K562 (cell line): ENCODE data around the gene VEGFB. TPM values are rescaled to one million over a fixed set of nuclear protein-coding genes. Genes with fewer than 3 reads are reported as not detected.

Source experiments
- ATAC-seq: fragments of 200-7000 bp; cut with Tn5 transposase; 3 replicates; pipeline ENCODE4 v1.9.1; 2020; ENCODE audit warnings: moderate library complexity
- BruUV-seq: library from RNA; stranded (reverse); fragments of 400-500 nt; replicated peaks from 2 replicates; lab custom pipeline; 2021; lab: Mats Ljungman, UMichigan
- CTCF ChIA-PET: fragments of 300-600 bp; formaldehyde crosslinking; extraction: SDS; loops from one replicate; lab custom pipeline; 2021; ENCODE audit warnings: low intra/inter-chr PET ratio; lab: Yijun Ruan, JAX
- POLR2A ChIA-PET: fragments of 300-600, 350-650 bp; sonication (Branson Sonifier 250); formaldehyde crosslinking; extraction: SDS; loops from one replicate; lab custom pipeline; 2021; ENCODE audit warnings: antibody characterized with exemption, inconsistent platforms; lab: Yijun Ruan, JAX
- DNase-seq, 4 experiments: peaks; one replicate each; pipeline versions ENCODE4 v3.0.0 to v3.0.0-alpha.2; 2011 to 2018; ENCODE audit warnings: low spot score in 3 of 4, mixed read lengths in 3 of 4; ENCODE audit errors: extremely low read depth in 1 of 4
- FAIRE-seq: peaks from 2 replicates; lab custom pipeline; 2011; peaks lifted over from hg19 to GRCh38; lab: Jason Lieb, UNC
- H2AFZ ChIP-seq: 2 replicates; pipeline ENCODE4 v1.6.0; 2011; ENCODE audit warnings: low read depth, low read length, control low read depth, inconsistent platforms
- H3K27ac ChIP-seq: fragments of 200-600 bp; 3 replicates; pipeline ENCODE4 v1.8.0; 2011; ENCODE audit warnings: low read depth, mild to moderate bottlenecking, control low read depth, inconsistent platforms, low read length, moderate library complexity, mixed read lengths; ENCODE audit errors: extremely low read depth
- H3K27me3 ChIP-seq, 2 experiments: fragments of 300-600 bp in 1 of 2; 2 replicates in 1 of 2; 3 replicates in 1 of 2; pipeline versions ENCODE4 v1.6.0 to v1.8.0; 2011; ENCODE audit warnings: inconsistent platforms in 2 of 2, low read length in 2 of 2, mild to moderate bottlenecking in 1 of 2, mixed read lengths in 1 of 2, moderate library complexity in 1 of 2; ENCODE audit not compliant: control insufficient read depth in 2 of 2, insufficient read depth in 2 of 2
- H3K36me3 ChIP-seq: fragments of 300-600 bp; 3 replicates; pipeline ENCODE4 v1.8.0; 2011; ENCODE audit warnings: mild to moderate bottlenecking, low read length, inconsistent platforms; ENCODE audit not compliant: control insufficient read depth, insufficient read depth
- H3K4me1 ChIP-seq, 2 experiments: fragments of 200-600 bp in 1 of 2; replicated peaks in 1 of 2; 2 replicates in 1 of 2; 3 replicates in 1 of 2; pipeline versions ENCODE4 v1.5.1 to v1.8.0; 2011; ENCODE audit warnings: inconsistent platforms in 2 of 2, low read length in 2 of 2, mild to moderate bottlenecking in 1 of 2, mixed read lengths in 1 of 2, moderate library complexity in 1 of 2; ENCODE audit not compliant: control insufficient read depth in 2 of 2, insufficient read depth in 2 of 2
- H3K4me2 ChIP-seq: 2 replicates; pipeline ENCODE4 v1.6.1; 2011; ENCODE audit warnings: low read length, control low read depth, inconsistent platforms, mixed read lengths; ENCODE audit not compliant: insufficient read depth
- H3K4me3 ChIP-seq: fragments of 200-600 bp; sonication (generic), shearing (Covaris generic); 2 replicates; pipeline ENCODE4 v1.5.1; 2016; ENCODE audit warnings: control low read depth, inconsistent platforms
- H3K79me2 ChIP-seq: fragments of 200-600 bp; 3 replicates; pipeline ENCODE4 v1.8.0; 2011; ENCODE audit warnings: low read length, inconsistent platforms; ENCODE audit not compliant: control insufficient read depth, insufficient read depth
- H3K9ac ChIP-seq, 2 experiments: 2 replicates each; pipeline versions ENCODE4 v1.6.0 to v1.6.1; 2011; ENCODE audit warnings: low read depth in 2 of 2, low read length in 2 of 2, control low read depth in 1 of 2, inconsistent platforms in 1 of 2, mild to moderate bottlenecking in 1 of 2, mixed read lengths in 1 of 2; ENCODE audit not compliant: insufficient read depth in 1 of 2
- H3K9me1 ChIP-seq: one replicate; pipeline ENCODE4 v1.6.0; 2011; ENCODE audit warnings: inconsistent platforms, mild to moderate bottlenecking, low read length, moderate library complexity; ENCODE audit not compliant: control insufficient read depth, insufficient read depth
- H3K9me3 ChIP-seq: replicated peaks from 2 replicates; pipeline ENCODE4 v1.5.1; 2011; ENCODE audit warnings: low read depth, low read length, inconsistent platforms; ENCODE audit not compliant: control insufficient read depth, insufficient read depth
- H4K20me1 ChIP-seq: replicated peaks from 2 replicates; pipeline ENCODE4 v1.6.1; 2011; ENCODE audit warnings: low read length, inconsistent platforms, mixed read lengths; ENCODE audit not compliant: control insufficient read depth, insufficient read depth
- E2F6 ChIP-seq, 2 experiments: IDR thresholded peaks; 2 replicates each; pipeline ENCODE4 v1.6.1; 2011; ENCODE audit warnings: borderline replicate concordance in 1 of 2, control low read depth in 1 of 2, low read depth in 1 of 2, low read length in 1 of 2, mild to moderate bottlenecking in 1 of 2, mixed read lengths in 1 of 2, moderate library complexity in 1 of 2; ENCODE audit not compliant: insufficient read depth in 1 of 2, insufficient read length in 1 of 2, poor library complexity in 1 of 2, severe bottlenecking in 1 of 2; ENCODE audit errors: extremely low read depth in 1 of 2
- FOXJ3 ChIP-seq: sonication (generic); formaldehyde crosslinking; IDR thresholded peaks from 2 replicates; pipeline ENCODE4 v1.4.0; 2020; ENCODE audit warnings: mild to moderate bottlenecking, missing genetic modification reagents
- HMGN3 ChIP-seq: IDR thresholded peaks from 2 replicates; pipeline ENCODE4 v1.6.1; 2011; ENCODE audit warnings: borderline replicate concordance, low read depth, mild to moderate bottlenecking, mixed read lengths, low read length; ENCODE audit not compliant: insufficient read length; ENCODE audit errors: extremely low read depth
- HNRNPL ChIP-seq: fragments of 200-400 bp; formaldehyde crosslinking; IDR thresholded peaks from 2 replicates; pipeline ENCODE4 v1.6.1; 2017; ENCODE audit warnings: low read depth, mild to moderate bottlenecking, low read length
- POLR2G ChIP-seq: fragments of 200-400 bp; formaldehyde crosslinking; IDR thresholded peaks from 2 replicates; pipeline ENCODE4 v1.6.1; 2017; ENCODE audit warnings: low read depth, mild to moderate bottlenecking, antibody characterized with exemption, low read length, moderate library complexity
- STAT5A ChIP-seq: IDR thresholded peaks from 2 replicates; pipeline ENCODE4 v1.6.1; 2012; ENCODE audit warnings: low read length, inconsistent platforms, borderline replicate concordance
- TBP ChIP-seq: optimal IDR thresholded peaks from 2 replicates; pipeline ENCODE3; 2011; ENCODE audit warnings: low read depth, low read length, improper control_type of control experiment
- ZSCAN29 ChIP-seq: fragments of 450-650 bp; IDR thresholded peaks from 2 replicates; pipeline ENCODE4 v1.6.1; 2017
- WGBS: fragments of 100-300 bp; shearing (Covaris generic); methylation state at CpG from one replicate; pipeline ENCODE4 v1.1.6; 2016; ENCODE audit warnings: low coverage, mixed read lengths; ENCODE audit not compliant: insufficient coverage; ENCODE audit errors: missing lambda C conversion rate; 5-methylcytosine and 5-hydroxymethylcytosine counted together
- in situ Hi-C: fragments of 300-500 bp; cut with MboI; formaldehyde crosslinking; loops from 4 replicates; pipeline ENCODE4 v1.15.0; 2018; ENCODE audit warnings: inconsistent platforms, mixed read lengths
- intact Hi-C: fragments of 100-400 bp; cut with micrococcal nuclease; formaldehyde crosslinking; loops from 2 replicates; pipeline ENCODE4 v1.14.2; 2022
- polyA plus RNA-seq, 8 experiments: library from polyadenylated mRNA; depleted of rRNA in 4 of 8; stranded (reverse) in 5 of 8; unstranded in 3 of 8; fragments of >200 nt; fragmentation: Nextera tagmentation in 2 of 8; fragmentation: Illumina TruSeq in 1 of 8; extraction: Ambion mirVana in 2 of 8; extraction: Trizol in 1 of 8; gene quantifications; 2 replicates each; pipeline versions ENCODE4 v1.2.1 to v1.2.3, GENCODE V29; 2011 to 2014; ENCODE audit warnings: inconsistent platforms in 1 of 8, missing spikeins in 1 of 8
- total RNA-seq, 7 experiments: library from RNA; depleted of rRNA in 6 of 7; stranded (reverse); fragments of >200 nt in 6 of 7; fragmentation: Illumina TruSeq in 2 of 7; extraction: Trizol in 2 of 7; gene quantifications; 2 replicates each; pipeline versions ENCODE4 v1.2.1 to v1.2.3, GENCODE V29; 2011 to 2021; ENCODE audit warnings: low replicate concordance in 1 of 7
- TF ChIP-seq, protein P1 (sequence below): sonication (generic); formaldehyde crosslinking; IDR thresholded peaks from 2 replicates; pipeline ENCODE4 v1.8.0; 2023; ENCODE audit warnings: missing genetic modification reagents, mild to moderate bottlenecking, borderline replicate concordance
- TF ChIP-seq, protein P2 (sequence below), 2 experiments: IDR thresholded peaks; 2 replicates each; pipeline ENCODE4 v1.6.1; 2012; ENCODE audit warnings: improper control_type of control experiment in 2 of 2, low read depth in 2 of 2, low read length in 2 of 2, borderline replicate concordance in 1 of 2

The VEGFB gene
- total and polyA plus RNA-seq, 9 of the 15 experiments (the other 6 are each of a cell fraction or from before 2014, with no cell fraction given) = 11.0 to 83.4 (median 25.7) TPM

DNA sequence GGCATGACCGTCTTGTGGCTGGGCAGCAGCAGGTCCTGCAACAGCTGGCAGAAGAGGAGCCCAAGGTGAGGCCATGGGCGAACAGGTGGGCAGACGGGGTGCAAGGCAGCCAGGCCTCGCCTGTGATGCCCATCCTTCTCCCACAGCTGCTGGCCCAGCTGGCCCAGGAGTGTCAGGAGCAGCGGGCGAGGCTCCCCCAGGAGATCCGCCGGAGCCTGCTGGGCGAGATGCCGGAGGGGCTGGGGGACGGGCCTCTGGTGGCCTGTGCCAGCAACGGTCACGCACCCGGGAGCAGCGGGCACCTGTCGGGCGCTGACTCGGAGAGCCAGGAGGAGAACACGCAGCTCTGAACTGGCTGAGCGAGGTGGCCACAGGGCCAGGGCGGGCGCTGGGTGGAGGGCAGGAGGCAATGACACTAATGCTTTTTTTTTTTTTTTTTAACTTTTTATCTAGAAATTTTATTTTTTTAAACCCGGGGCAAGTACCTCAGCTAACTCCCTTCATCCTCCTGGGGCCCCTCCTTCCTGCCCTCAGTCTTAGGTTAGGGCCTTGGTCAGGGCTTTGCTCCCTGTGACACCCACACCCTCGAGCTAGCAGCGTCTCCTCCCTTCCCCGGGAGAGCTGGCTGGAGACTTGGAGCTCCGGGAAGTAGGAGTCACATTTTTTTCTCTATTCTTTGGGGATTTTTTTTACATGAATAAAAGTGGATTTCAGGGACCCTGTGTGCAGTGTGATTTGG, 33.0 kb downstream of the VEGFB start:
- no peak for ATAC-seq
- ChIA-PET POLR2A (interaction anchor here (0.6 to 5.7 kb wide), 7 partner anchors 9 to 61 kb away, joined by 3 to 58 read pairs (median 31); partner anchors contain the start of genes CATSPERZ, ESRRA, FERMT3 and NUDT22), CTCF (no interaction called here)
- H3K9me1 ChIP-seq = peaks cover 3% of the 10 kb centered on the region
- intact Hi-C loops (no loop called here), in situ Hi-C loops (no loop called here)
- no peaks in the 10 kb centered on the region for H3K27me3 ChIP-seq
- BruUV-seq = no TSS peak
- H3K4me1 ChIP-seq = peaks cover 21 to 65% of the 10 kb centered on the region in 2 experiments
- FAIRE-seq = no peak
- H3K9ac ChIP-seq = peak overlapping the region; percentile 89 to 99; a peak in 3 of 4 replicates
- no peak overlapping the region for H2AFZ ChIP-seq
- DNase-seq = no peak
- WGBS = 83% methylated on average over 19 of the region's 27 CpGs
- no peaks in the 10 kb centered on the region for H4K20me1 ChIP-seq
- H3K36me3 ChIP-seq = peaks cover 54% of the 10 kb centered on the region
- H3K79me2 ChIP-seq = peaks cover 28% of the 10 kb centered on the region
- H3K4me3 ChIP-seq = no peak overlapping the region
- H3K4me2 ChIP-seq = no peak overlapping the region
- no peaks in the 10 kb centered on the region for H3K9me3 ChIP-seq
- H3K27ac ChIP-seq = peak overlapping the region; percentile 96
- TF ChIP-seq POLR2G (peak; percentile 69), STAT5A (no peak), ZSCAN29 (no peak), HMGN3 (no peak), TBP (no peak), FOXJ3 (CRISPR knock-in tag) (no peak), HNRNPL (peak; percentile 70; the same call in 1 of the 2 replicates), E2F6 (IDR thresholded peaks at IDR 0.05; ENCODE audit: borderline replicate concordance in 1 of 2, extremely low read depth in 1 of 2, insufficient read depth in 1 of 2, insufficient read length in 1 of 2, low read depth in 1 of 2, low read length in 1 of 2, poor library complexity in 1 of 2, severe bottlenecking in 1 of 2) (no peak)
- TF ChIP-seq, protein P1, sequence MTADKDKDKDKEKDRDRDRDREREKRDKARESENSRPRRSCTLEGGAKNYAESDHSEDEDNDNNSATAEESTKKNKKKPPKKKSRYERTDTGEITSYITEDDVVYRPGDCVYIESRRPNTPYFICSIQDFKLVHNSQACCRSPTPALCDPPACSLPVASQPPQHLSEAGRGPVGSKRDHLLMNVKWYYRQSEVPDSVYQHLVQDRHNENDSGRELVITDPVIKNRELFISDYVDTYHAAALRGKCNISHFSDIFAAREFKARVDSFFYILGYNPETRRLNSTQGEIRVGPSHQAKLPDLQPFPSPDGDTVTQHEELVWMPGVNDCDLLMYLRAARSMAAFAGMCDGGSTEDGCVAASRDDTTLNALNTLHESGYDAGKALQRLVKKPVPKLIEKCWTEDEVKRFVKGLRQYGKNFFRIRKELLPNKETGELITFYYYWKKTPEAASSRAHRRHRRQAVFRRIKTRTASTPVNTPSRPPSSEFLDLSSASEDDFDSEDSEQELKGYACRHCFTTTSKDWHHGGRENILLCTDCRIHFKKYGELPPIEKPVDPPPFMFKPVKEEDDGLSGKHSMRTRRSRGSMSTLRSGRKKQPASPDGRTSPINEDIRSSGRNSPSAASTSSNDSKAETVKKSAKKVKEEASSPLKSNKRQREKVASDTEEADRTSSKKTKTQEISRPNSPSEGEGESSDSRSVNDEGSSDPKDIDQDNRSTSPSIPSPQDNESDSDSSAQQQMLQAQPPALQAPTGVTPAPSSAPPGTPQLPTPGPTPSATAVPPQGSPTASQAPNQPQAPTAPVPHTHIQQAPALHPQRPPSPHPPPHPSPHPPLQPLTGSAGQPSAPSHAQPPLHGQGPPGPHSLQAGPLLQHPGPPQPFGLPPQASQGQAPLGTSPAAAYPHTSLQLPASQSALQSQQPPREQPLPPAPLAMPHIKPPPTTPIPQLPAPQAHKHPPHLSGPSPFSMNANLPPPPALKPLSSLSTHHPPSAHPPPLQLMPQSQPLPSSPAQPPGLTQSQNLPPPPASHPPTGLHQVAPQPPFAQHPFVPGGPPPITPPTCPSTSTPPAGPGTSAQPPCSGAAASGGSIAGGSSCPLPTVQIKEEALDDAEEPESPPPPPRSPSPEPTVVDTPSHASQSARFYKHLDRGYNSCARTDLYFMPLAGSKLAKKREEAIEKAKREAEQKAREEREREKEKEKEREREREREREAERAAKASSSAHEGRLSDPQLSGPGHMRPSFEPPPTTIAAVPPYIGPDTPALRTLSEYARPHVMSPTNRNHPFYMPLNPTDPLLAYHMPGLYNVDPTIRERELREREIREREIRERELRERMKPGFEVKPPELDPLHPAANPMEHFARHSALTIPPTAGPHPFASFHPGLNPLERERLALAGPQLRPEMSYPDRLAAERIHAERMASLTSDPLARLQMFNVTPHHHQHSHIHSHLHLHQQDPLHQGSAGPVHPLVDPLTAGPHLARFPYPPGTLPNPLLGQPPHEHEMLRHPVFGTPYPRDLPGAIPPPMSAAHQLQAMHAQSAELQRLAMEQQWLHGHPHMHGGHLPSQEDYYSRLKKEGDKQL = no peak
- TF ChIP-seq, protein P2, sequence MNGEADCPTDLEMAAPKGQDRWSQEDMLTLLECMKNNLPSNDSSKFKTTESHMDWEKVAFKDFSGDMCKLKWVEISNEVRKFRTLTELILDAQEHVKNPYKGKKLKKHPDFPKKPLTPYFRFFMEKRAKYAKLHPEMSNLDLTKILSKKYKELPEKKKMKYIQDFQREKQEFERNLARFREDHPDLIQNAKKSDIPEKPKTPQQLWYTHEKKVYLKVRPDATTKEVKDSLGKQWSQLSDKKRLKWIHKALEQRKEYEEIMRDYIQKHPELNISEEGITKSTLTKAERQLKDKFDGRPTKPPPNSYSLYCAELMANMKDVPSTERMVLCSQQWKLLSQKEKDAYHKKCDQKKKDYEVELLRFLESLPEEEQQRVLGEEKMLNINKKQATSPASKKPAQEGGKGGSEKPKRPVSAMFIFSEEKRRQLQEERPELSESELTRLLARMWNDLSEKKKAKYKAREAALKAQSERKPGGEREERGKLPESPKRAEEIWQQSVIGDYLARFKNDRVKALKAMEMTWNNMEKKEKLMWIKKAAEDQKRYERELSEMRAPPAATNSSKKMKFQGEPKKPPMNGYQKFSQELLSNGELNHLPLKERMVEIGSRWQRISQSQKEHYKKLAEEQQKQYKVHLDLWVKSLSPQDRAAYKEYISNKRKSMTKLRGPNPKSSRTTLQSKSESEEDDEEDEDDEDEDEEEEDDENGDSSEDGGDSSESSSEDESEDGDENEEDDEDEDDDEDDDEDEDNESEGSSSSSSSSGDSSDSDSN (IDR thresholded peaks at IDR 0.05; ENCODE audit: borderline replicate concordance in 1 of 2, low read depth in 2 of 2, low read length in 2 of 2) = no peak
